ENCODE data around the gene TTC8.
"Not testable (repeated sequence)": the region's sequence is repeated elsewhere in the genome, so short reads cannot be mapped to it uniquely, and the experiment has no call there.

The TTC8 gene
- total RNA-seq, result 3.0 to 5.8 (median 3.8) reads per million in 3 experiments

GRCh38 chr14:88824314-88825077 is at the start of gene TTC8:
Gene TTC8 (plus strand): TSS chr14:88824651. CDS start chr14:88824708, 57 bp downstream.
- DNase-seq, result peak; percentile 86

DNA sequence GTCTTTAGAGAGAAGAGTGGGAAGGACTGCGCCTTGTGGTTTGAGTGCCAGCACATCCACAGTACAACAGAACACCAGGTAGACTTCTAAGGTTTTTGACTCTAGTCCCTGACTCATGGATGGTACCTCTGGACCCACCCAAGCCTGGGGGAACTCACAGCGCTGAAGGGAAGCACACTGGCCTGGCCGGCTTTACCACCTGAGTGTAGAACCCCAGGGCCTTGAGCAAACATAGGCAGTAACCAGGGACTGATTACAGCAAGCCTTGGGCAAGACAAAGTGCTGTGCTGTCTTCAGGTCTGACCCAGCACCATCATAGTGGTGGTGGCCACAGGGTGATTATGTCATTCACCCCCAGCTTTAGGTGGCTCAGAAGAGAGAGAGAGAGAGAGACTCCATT is 48.9 kb upstream of the TTC8 start:
- DNase-seq, result no peak

DNA sequence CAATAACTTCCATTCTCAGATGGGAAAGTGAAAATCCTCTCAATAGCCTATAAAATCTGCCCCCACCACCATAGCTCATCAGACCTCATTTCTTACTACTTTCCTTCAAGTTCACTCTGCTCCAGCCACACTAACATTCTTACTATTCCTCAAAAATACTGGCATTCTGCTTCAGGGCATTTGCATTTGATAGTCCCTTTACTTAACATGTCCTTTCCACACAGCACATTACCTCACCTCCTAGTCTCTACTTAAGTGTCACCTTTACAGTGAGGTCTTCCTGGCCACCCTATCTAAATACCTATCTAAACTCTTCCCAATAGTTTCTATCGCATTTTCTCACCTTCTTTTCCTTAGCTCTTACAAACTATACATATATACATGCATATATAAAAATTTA is 38.5 kb upstream of the TTC8 start:
- DNase-seq, result no peak

- DNase-seq, result no peak
These were observed 37.7 kb upstream of the TTC8 start for GRCh38 chr14:88786715-88787114.

DNA sequence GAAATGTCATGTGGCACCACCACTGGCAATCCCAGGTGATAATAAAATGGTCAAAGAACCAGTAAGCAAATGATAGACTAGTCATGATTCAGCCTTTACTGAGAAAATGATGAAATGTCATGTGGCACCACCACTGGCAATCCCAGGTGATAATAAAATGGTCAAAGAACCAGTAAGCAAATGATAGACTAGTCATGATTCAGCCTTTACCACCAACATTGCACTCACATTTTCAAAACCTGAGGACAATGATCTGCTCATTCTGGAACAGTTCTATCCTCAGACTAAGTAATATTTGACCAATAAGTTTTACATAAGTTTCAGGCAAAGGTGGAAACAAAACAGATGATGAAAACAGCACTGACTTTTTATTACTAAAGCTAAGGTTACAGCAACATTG is 34.9 kb upstream of the TTC8 start:
- DNase-seq, result not testable (repeated sequence)

- DNase-seq, result no peak
These were observed 33.8 kb upstream of the TTC8 start for GRCh38 chr14:88790501-88791251.

GRCh38 chr14:88791252-88791621 is 33.2 kb upstream of the TTC8 start:
- no peak for DNase-seq

GRCh38 chr14:88791629-88792472 is 32.6 kb upstream of the TTC8 start:
- no peak for DNase-seq

- DNase-seq, result peak; percentile 83
These were observed 31.8 kb upstream of the TTC8 start, which contains the start of gene EML5 for GRCh38 chr14:88792473-88793258. Gene EML5 (minus strand): TSS chr14:88792953. CDS start chr14:88792503, 450 bp downstream.

DNA sequence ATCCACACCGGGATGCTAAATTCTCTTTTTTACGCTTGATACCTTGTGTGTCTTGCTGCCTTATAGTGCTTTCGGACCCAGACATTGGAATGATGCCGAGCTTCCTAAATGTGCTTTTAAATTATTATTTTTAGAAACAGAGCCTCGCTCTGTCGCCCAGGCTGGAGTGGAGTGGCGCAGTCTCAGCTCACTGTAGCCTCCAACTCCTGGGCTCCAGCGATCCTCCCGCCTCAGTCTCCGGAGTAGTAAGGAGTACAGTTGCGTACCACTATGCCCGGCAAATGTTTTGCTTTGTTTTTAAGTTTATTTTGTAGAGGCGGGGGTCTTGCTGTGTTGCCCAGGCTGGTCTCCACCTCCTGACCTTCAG is 31.2 kb upstream of the TTC8 start:
- DNase-seq, result no peak

DNA sequence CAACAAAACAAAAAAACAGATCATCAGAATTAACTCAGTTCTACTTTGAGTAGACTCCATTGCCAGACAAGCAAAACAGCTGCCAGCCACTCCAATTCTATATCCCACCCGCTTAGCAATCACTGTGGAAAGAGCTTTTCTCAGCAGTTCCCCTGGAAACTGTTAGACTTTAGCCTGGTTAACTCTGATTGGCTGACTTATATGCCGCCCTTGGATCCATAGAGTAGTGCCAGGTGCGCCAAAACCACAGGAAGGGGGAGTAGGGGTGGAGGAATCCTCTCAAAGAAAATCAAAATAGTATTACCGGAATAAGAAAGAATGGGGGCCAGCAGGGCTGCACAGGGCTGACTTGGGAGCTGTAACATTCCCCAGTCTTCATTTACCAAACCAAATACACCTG is 26.3 kb upstream of the TTC8 start:
- DNase-seq, result no peak

DNA sequence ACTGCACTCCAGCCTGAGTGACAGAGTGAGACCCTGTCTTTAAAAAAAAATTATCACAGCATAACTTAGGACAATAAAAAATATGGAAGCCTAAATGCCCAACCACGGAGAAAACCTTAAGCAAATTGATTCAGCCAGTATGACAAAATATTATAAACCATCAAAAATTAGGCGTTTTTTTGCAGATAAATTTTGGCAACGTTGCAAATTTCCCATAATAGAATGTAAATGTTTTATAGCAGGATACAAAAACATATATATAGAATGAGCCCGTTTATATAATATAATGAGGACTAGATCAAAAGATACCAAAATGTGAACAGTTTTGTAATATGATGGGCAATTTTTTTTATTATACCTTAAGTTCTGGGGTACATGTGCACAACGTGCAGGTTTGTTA is 24.9 kb upstream of the TTC8 start:
- DNase-seq, result no peak

- DNase-seq, result no peak
These were observed 21.9 kb upstream of the TTC8 start for GRCh38 chr14:88802596-88802995.

- no peak for DNase-seq
These were observed 20.4 kb upstream of the TTC8 start for GRCh38 chr14:88804035-88804434.

DNA sequence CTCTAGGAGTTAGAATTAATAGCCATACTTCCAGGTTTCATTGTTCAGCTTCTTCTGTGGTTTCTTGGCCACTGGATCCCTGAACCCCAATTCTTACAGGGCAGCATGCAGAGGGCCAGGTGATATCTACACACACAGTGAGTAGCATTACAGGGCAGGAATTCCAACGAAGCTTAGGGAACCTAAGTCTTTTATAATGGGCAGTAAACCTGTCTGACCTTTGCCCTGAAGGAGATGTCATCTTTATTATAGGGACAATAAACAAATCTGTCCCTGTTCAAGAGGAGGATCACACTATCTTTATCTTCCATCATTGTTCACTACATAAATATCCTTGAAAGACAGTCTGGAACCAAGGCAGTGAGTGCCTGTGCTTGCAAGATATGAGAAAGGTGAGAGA is 20.0 kb upstream of the TTC8 start:
- no peak for DNase-seq

- DNase-seq, result no peak
These were observed 16.1 kb upstream of the TTC8 start for GRCh38 chr14:88808359-88808758.

DNA sequence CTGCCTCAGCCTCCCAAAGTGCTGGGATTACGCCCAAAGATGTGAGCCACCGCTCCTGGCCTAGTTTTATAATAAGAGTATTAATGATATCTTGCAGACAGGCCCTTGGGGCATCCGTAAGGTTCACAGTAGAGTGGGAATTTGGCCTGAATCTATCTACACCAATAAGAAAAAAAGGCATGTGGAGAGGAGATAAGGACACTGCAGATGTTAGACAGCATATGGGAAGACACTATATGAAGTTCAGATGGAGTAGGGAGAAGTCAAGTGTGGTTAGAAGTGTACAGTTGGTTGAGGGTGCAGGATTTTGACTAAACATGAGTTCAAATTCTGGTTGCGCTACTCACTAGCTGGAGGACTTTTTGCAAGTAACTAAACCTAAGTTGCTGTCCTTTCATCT is 8.5 kb upstream of the TTC8 start:
- no peak for DNase-seq

GRCh38 chr14:88818018-88818417 is 6.4 kb upstream of the TTC8 start:
- no peak for DNase-seq

DNA sequence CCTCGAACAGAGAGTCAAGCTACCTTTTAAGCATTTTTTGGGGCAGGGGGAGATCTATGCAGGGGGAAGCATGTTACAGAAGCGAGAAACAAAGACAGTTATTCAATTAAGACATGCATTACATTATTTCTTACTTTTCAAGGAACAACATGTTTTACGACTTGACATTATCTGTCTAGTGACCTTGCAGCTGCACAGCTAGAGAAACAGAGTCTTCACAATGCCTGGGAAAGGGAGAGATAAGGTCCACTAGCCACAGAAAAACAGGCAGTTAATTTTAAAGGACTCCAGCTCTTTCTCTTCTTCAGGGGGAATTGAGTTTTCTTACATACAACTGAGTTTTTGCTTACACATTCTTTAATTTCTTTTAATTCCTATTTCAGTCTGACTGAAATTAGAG is 4.8 kb upstream of the TTC8 start:
- not testable (repeated sequence) for DNase-seq

DNA sequence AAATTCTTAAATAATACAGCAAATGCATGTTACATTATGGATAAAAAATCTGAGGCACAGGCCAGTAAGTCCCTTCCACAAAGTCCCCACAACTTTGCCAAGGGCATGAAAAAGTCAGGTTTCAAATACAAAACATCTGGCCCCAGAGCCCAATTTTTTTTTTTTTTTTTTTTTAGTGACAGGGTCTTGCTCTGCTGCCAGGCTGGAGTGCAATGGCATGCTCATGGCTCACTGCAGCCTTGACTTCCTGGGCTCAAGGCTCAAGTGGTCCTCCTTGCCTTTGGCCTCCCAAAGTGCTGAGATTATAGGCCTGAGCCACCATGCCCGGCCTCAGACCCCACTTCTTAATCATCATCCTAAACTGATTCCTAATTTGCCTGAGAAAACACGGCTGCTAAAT is 3.1 kb upstream of the TTC8 start:
- DNase-seq, result no peak

DNA sequence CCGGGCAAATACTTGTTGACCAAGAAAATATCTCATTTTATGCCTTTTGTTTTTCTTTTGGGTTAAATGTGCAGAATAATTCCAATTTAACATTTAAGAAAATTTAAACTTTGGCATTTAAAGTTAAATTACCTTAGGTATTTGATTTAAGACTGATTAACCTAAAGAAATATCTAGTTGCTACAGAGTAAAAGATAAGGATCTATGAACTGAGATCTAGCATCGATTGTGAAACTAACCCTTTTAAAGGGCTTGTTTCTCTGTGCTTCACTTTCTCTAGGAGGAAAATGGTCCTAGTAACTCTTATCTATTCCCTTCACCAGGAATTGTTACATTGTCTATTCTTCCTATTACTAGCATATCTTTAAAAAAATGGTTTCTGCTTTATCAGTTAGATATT is 2.6 kb upstream of the TTC8 start:
- DNase-seq, result no peak

GRCh38 chr14:88823968-88824313 is 510 bp upstream of the TTC8 start:
- DNase-seq, result no peak

GRCh38 chr14:88825078-88825458 is 617 bp downstream of the TTC8 start:
- DNase-seq, result no peak
